HepG2 (cell line): ENCODE results near the gene PXMP4. TPM values are rescaled to one million over a fixed set of nuclear protein-coding genes. Genes with fewer than 3 reads are reported as not detected.

ENCODE experiments used
- ARHGAP35 ChIP-seq: sonication (generic); formaldehyde crosslinking; IDR thresholded peaks from 2 replicates; pipeline ENCODE4 v1.9.0; 2022; ENCODE audit warnings: mild to moderate bottlenecking, inconsistent platforms, moderate library complexity, missing genetic modification reagents, borderline replicate concordance
- DZIP1 ChIP-seq: sonication (generic); formaldehyde crosslinking; IDR thresholded peaks from 2 replicates; pipeline ENCODE4 v1.5.0; 2020; ENCODE audit warnings: mild to moderate bottlenecking, missing genetic modification reagents
- FOXM1 ChIP-seq: sonication (generic); formaldehyde crosslinking; IDR thresholded peaks from 2 replicates; pipeline ENCODE4 v1.5.0; 2020; ENCODE audit warnings: missing genetic modification reagents
- KAT8 ChIP-seq: IDR thresholded peaks from 2 replicates; pipeline ENCODE4 v1.6.1; 2016; ENCODE audit warnings: missing genetic modification reagents, missing compliant biosample characterization
- NFIC ChIP-seq: IDR thresholded peaks from 2 replicates; pipeline ENCODE4 v1.6.1; 2012; ENCODE audit warnings: mild to moderate bottlenecking, low read length, inconsistent platforms
- PCBP2 ChIP-seq: fragments of 200-400 bp; formaldehyde crosslinking; optimal IDR thresholded peaks from 2 replicates; pipeline ENCODE3; 2018; ENCODE audit warnings: low read length, low read depth; ENCODE audit not compliant: poor library complexity, severe bottlenecking
- PHB2 ChIP-seq: fragments of 450-650 bp; IDR thresholded peaks from 2 replicates; pipeline ENCODE4 v1.6.1; 2018; ENCODE audit not compliant: partially characterized antibody
- RCOR2 ChIP-seq: IDR thresholded peaks from 2 replicates; pipeline ENCODE4 v1.6.1; 2016; ENCODE audit warnings: missing biosample characterization, missing genetic modification reagents
- SIN3B ChIP-seq: fragments of 150-350 bp; IDR thresholded peaks from 2 replicates; pipeline ENCODE4 v1.6.1; 2014; ENCODE audit warnings: low read length
- ZBTB21 ChIP-seq: sonication (generic); formaldehyde crosslinking; IDR thresholded peaks from 2 replicates; pipeline ENCODE4 v1.4.0; 2020; ENCODE audit warnings: missing genetic modification reagents
- ZMYM3 ChIP-seq: sonication (generic); formaldehyde crosslinking; IDR thresholded peaks from 2 replicates; pipeline ENCODE4 v1.5.1; 2020; ENCODE audit warnings: mild to moderate bottlenecking, missing genetic modification reagents
- ZNF121 ChIP-seq: sonication (generic); formaldehyde crosslinking; IDR thresholded peaks from 2 replicates; pipeline ENCODE4 v1.5.0; 2020; ENCODE audit warnings: mild to moderate bottlenecking, missing genetic modification reagents
- ZNF207 ChIP-seq: fragments of 450-650 bp; IDR thresholded peaks from 2 replicates; pipeline ENCODE4 v1.6.1; 2016; ENCODE audit warnings: antibody characterized with exemption, borderline replicate concordance
- ZNF276 ChIP-seq: sonication (generic); formaldehyde crosslinking; IDR thresholded peaks from 2 replicates; pipeline ENCODE4 v1.4.0; 2020; ENCODE audit warnings: mild to moderate bottlenecking, low read depth, missing genetic modification reagents
- ZNF331 ChIP-seq: sonication (generic); formaldehyde crosslinking; IDR thresholded peaks from 2 replicates; pipeline ENCODE4 v1.4.0; 2020; ENCODE audit warnings: missing genetic modification reagents
- ZNF720 ChIP-seq: sonication (generic); formaldehyde crosslinking; IDR thresholded peaks from 2 replicates; pipeline ENCODE4 v1.4.0; 2020; ENCODE audit warnings: missing genetic modification reagents
- ZNF749 ChIP-seq: sonication (generic); formaldehyde crosslinking; IDR thresholded peaks from 2 replicates; pipeline ENCODE4 v1.8.0; 2022; ENCODE audit warnings: mild to moderate bottlenecking, missing genetic modification reagents, moderate library complexity, borderline replicate concordance
- ZNF766 ChIP-seq: sonication (generic); formaldehyde crosslinking; IDR thresholded peaks from 2 replicates; pipeline ENCODE4 v1.5.0; 2020; ENCODE audit warnings: missing genetic modification reagents, borderline replicate concordance
- ZSCAN25 ChIP-seq: sonication (generic); formaldehyde crosslinking; IDR thresholded peaks from 2 replicates; pipeline ENCODE4 v1.8.0; 2022; ENCODE audit warnings: mild to moderate bottlenecking, missing genetic modification reagents
- polyA plus RNA-seq, 8 experiments: library from polyadenylated mRNA; depleted of rRNA in 3 of 8; stranded (reverse) in 7 of 8; unstranded in 1 of 8; fragments of >200 nt; fragmentation: Illumina TruSeq in 4 of 8; extraction: Trizol in 4 of 8; gene quantifications; 2 replicates each; pipeline versions ENCODE4 v1.2.1 to v1.2.3, GENCODE V29; 2011 to 2016; ENCODE audit warnings: low read depth in 4 of 8, missing spikeins in 1 of 8, mixed read lengths in 1 of 8; ENCODE audit not compliant: insufficient read depth in 1 of 8
- total RNA-seq, 5 experiments: library from RNA; depleted of rRNA; stranded (reverse); fragments of >200 nt; fragmentation: Illumina TruSeq; extraction: Trizol; gene quantifications; 2 replicates each; pipeline ENCODE4 v1.2.3, GENCODE V29; 2016; ENCODE audit warnings: low read depth in 1 of 5
- TF ChIP-seq, protein P1 (sequence below): sonication (generic); formaldehyde crosslinking; IDR thresholded peaks from 2 replicates; pipeline ENCODE4 v1.8.1; 2023; ENCODE audit warnings: mild to moderate bottlenecking, moderate library complexity, missing genetic modification reagents
- TF ChIP-seq, protein P2 (sequence below): sonication (generic); formaldehyde crosslinking; IDR thresholded peaks from 2 replicates; pipeline ENCODE4 v1.8.1; 2023; ENCODE audit warnings: mild to moderate bottlenecking, missing genetic modification reagents, borderline replicate concordance
- TF ChIP-seq, protein P3 (sequence below): sonication (generic); formaldehyde crosslinking; IDR thresholded peaks from 2 replicates; pipeline ENCODE4 v1.5.1; 2020; ENCODE audit warnings: mild to moderate bottlenecking, missing genetic modification reagents

PXMP4 gene
- total and polyA plus RNA-seq, 2 of the 13 experiments (the other 11 are each of a cell fraction or from before 2014, with no cell fraction given): not detected

DNA sequence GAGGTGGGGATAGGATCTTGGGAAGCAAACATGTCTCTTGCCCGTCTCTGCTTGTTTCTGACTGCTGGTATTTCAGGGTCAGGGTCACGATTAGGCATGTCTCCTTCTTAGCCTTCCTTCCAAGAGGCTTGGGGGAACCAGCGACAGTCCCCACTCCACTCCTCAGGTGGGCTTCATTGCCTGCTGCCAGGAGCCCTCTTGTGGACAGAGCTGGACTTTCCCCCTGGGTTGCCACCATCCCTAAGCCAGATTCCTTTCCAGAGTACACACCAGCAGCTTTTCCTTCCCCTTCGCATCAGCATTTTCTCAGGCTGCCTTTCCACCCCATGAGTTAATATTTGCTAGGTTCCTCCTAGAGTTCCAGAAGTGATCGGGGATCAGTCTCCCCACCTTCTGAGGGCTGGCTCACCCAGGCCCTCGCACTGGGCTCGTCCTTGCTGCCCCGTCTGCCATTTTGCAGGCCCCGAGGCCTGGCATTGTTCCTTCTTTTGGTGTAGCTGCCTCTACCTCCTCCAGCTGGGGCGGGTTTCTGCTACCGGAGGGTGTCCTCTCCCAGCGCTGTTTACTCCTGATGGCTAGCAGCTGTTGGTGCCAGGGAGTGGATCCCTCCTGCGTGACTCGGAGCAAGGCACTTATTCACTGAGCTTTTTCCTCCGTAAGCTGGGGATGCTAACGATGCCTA is 66.8 kb downstream of the PXMP4 start (continued):
- no peak for TF ChIP-seq ZSCAN25 (CRISPR knock-in tag)
- no peak for TF ChIP-seq ZNF121 (CRISPR knock-in tag)
- no peak for TF ChIP-seq SIN3B
- TF ChIP-seq ZMYM3: no peak
- no peak for TF ChIP-seq ZNF207
- TF ChIP-seq ZNF331 (CRISPR knock-in tag): peak; percentile 67; the same call in 1 of the 2 replicates
- TF ChIP-seq, protein P1, sequence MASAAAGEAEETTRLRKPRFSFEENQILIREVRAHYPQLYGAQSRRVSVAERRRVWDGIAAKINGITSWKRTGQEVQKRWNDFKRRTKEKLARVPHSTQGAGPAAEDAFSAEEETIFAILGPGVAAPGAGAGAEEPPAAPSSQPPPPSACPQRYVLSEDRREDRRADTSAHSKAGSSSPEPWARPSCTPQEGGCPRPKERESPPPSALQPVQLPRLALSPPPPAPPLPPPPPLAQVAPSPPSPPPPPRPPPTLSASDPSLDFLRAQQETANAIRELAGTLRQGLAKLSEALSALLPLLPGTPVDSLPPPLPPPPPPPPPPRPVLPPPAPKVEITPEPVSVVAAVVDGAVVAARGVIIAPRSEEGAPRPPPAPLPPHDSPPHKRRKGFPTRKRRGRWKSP (CRISPR knock-in tag): no peak; the same call in 1 of the 2 replicates
- TF ChIP-seq ZNF749 (CRISPR knock-in tag): no peak
- no peak for TF ChIP-seq PCBP2
- 0 out of 2 replicates have a peak, but pooled peaks have one; percentile 17 for TF ChIP-seq KAT8
- TF ChIP-seq ZNF276 (CRISPR knock-in tag): peak; percentile 34; the same call in 1 of the 2 replicates
- 0 out of 2 replicates have a peak, but pooled peaks have one; percentile 54 for TF ChIP-seq ARHGAP35 (CRISPR knock-in tag)
- TF ChIP-seq, protein P2, sequence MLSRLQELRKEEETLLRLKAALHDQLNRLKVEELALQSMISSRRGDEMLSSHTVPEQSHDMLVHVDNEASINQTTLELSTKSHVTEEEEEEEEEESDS (CRISPR knock-in tag): no peak
- peak; percentile 63; the same call in 1 of the 2 replicates for TF ChIP-seq DZIP1
- TF ChIP-seq ZBTB21 (CRISPR knock-in tag): 0 out of 2 replicates have a peak, but pooled peaks have one; percentile 7
- no peak for TF ChIP-seq PHB2
- TF ChIP-seq NFIC: no peak; the same call in 1 of the 2 replicates
- no peak for TF ChIP-seq RCOR2 (CRISPR knock-in tag)
- no peak for TF ChIP-seq FOXM1
- peak; percentile 67; the same call in 1 of the 2 replicates for TF ChIP-seq ZNF720
- TF ChIP-seq, protein P3, sequence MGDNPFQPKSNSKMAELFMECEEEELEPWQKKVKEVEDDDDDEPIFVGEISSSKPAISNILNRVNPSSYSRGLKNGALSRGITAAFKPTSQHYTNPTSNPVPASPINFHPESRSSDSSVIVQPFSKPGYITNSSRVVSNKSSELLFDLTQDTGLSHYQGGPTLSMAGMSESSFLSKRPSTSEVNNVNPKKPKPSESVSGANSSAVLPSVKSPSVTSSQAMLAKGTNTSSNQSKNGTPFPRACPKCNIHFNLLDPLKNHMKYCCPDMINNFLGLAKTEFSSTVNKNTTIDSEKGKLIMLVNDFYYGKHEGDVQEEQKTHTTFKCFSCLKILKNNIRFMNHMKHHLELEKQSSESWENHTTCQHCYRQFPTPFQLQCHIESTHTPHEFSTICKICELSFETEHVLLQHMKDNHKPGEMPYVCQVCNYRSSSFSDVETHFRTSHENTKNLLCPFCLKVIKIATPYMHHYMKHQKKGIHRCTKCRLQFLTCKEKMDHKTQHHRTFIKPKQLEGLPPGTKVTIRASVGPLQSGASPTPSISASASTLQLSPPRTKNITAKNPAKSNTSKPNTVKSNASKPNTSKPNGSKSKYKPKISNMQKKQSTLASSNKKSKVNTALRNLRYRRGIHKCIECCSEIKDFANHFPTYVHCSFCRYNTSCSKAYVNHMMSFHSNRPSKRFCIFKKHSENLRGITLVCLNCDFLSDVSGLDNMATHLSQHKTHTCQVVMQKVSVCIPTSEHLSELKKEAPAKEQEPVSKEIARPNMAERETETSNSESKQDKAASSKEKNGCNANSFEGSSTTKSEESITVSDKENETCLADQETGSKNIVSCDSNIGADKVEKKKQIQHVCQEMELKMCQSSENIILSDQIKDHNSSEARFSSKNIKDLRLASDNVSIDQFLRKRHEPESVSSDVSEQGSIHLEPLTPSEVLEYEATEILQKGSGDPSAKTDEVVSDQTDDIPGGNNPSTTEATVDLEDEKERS: no peak
- no peak for TF ChIP-seq ZNF766 (CRISPR knock-in tag)
